B cell (primary cell): ENCODE measurements around the gene NCAPG2. TPM values are rescaled to one million over a fixed set of nuclear protein-coding genes. Genes with fewer than 3 reads are reported as not detected.

Experiments used
- ATAC-seq: fragments of 200-7000 bp; cut with Tn5 transposase; one replicate; pipeline ENCODE4 v1.10.0; 2021; ENCODE audit warnings: low read depth, mild to moderate bottlenecking, moderate number of reproducible peaks, moderate library complexity
- CTCF ChIA-PET: fragments of 350-600 bp; sonication (Branson Sonifier 250); formaldehyde crosslinking; loops from one replicate; lab custom pipeline; 2021; ENCODE audit warnings: antibody characterized with exemption, inconsistent platforms; lab: Charles Lee
- POLR2A ChIA-PET: fragments of 350-600 bp; sonication (Branson Sonifier 250); formaldehyde crosslinking; loops from one replicate; lab custom pipeline; 2021; ENCODE audit warnings: antibody characterized with exemption; lab: Charles Lee
- DNase-seq: peaks from one replicate; pipeline ENCODE4 v3.0.0; 2013
- H2AFZ ChIP-seq: 2 replicates; pipeline ENCODE4 v1.6.1; 2012; ENCODE audit warnings: mild to moderate bottlenecking, low read depth, low read length; ENCODE audit not compliant: insufficient read depth, poor library complexity, severe bottlenecking
- H3K27ac ChIP-seq, 2 donors: 1 replicate in 1 of 2; 2 replicates in 1 of 2; pipeline ENCODE4 v1.5.1; 2012 to 2013; ENCODE audit warnings: low read length in 2 of 2, mild to moderate bottlenecking in 2 of 2, moderate library complexity in 1 of 2
- H3K27me3 ChIP-seq, 4 experiments: fragments of 200-600 bp in 1 of 4; sonication (generic) in 1 of 4; replicated peaks in 1 of 4; 1 replicate in 2 of 4; 2 replicates in 2 of 4; pipeline versions ENCODE4 v1.6.1 to v1.7.0; 2013 to 2016; ENCODE audit warnings: low read length in 3 of 4, mild to moderate bottlenecking in 2 of 4, mixed read lengths in 1 of 4, moderate library complexity in 1 of 4; ENCODE audit not compliant: insufficient read depth in 4 of 4, control insufficient read depth in 3 of 4; ENCODE audit errors: control extremely low read depth in 1 of 4
- H3K36me3 ChIP-seq, 2 experiments: replicated peaks in 1 of 2; 1 replicate in 1 of 2; 2 replicates in 1 of 2; pipeline versions ENCODE4 v1.6.1 to v1.7.1; 2013; ENCODE audit warnings: low read length in 1 of 2; ENCODE audit not compliant: insufficient read depth in 2 of 2, control insufficient read depth in 1 of 2; ENCODE audit errors: control extremely low read depth in 1 of 2, extremely low read depth in 1 of 2
- H3K4me1 ChIP-seq, 2 donors: fragments of 200-600 bp in 1 of 2; sonication (generic) in 1 of 2; 1 replicate in 1 of 2; 2 replicates in 1 of 2; pipeline versions ENCODE4 v1.5.1 to v1.6.1; 2013 to 2017; ENCODE audit warnings: low read length in 2 of 2; ENCODE audit not compliant: control insufficient read depth in 2 of 2, insufficient read depth in 2 of 2
- H3K4me2 ChIP-seq: replicated peaks from 2 replicates; pipeline ENCODE3; 2012; ENCODE audit warnings: mild to moderate bottlenecking, low read depth, low read length; ENCODE audit not compliant: poor library complexity, severe bottlenecking
- H3K4me3 ChIP-seq, 5 experiments: fragments of 200-600 bp in 1 of 5; sonication (generic) in 1 of 5; 1 replicate in 3 of 5; 2 replicates in 2 of 5; pipeline versions ENCODE4 v1.5.1 to v1.7.0; 2011 to 2016; ENCODE audit warnings: low read length in 4 of 5, mild to moderate bottlenecking in 4 of 5, low read depth in 2 of 5, control low read depth in 1 of 5, moderate library complexity in 1 of 5; ENCODE audit not compliant: insufficient read depth in 1 of 5; ENCODE audit errors: control extremely low read depth in 1 of 5, extremely low read depth in 1 of 5
- H3K79me2 ChIP-seq: fragments of 200-600 bp; sonication (generic); one replicate; pipeline ENCODE4 v1.6.0; 2016; ENCODE audit warnings: low read length; ENCODE audit not compliant: control insufficient read depth, insufficient read depth
- H3K9ac ChIP-seq: fragments of 200-600 bp; sonication (generic); 2 replicates; pipeline ENCODE4 v1.6.1; 2017; ENCODE audit warnings: mild to moderate bottlenecking, low read length, moderate library complexity
- H3K9me3 ChIP-seq, 3 donors: one replicate each; pipeline versions ENCODE4 v1.6.1 to v1.7.1; 2013; ENCODE audit warnings: low read length in 2 of 3; ENCODE audit not compliant: control insufficient read depth in 2 of 3, insufficient read depth in 1 of 3; ENCODE audit errors: control extremely low read depth in 1 of 3
- H4K20me1 ChIP-seq: 2 replicates; pipeline ENCODE4 v1.6.0; 2012; ENCODE audit warnings: mild to moderate bottlenecking, low read length; ENCODE audit not compliant: insufficient read depth, control insufficient read depth, poor library complexity, severe bottlenecking
- H3K27ac Mint-ChIP-seq: one replicate; pipeline ENCODE4 v1.8.0; 2021; ENCODE audit warnings: mixed read lengths
- H3K27me3 Mint-ChIP-seq: one replicate; pipeline ENCODE4 v1.8.0; 2021; ENCODE audit warnings: mixed read lengths
- H3K4me1 Mint-ChIP-seq: one replicate; pipeline ENCODE4 v1.8.0; 2021; ENCODE audit warnings: mixed read lengths
- H3K4me3 Mint-ChIP-seq: one replicate; pipeline ENCODE4 v1.8.0; 2021; ENCODE audit warnings: mixed read lengths
- H3K9me3 Mint-ChIP-seq: one replicate; pipeline ENCODE4 v1.8.0; 2022; ENCODE audit warnings: mixed read lengths; ENCODE audit not compliant: insufficient read depth
- EZH2 ChIP-seq: IDR thresholded peaks from 2 replicates; pipeline ENCODE4 v1.6.1; 2012; ENCODE audit warnings: borderline replicate concordance, low read depth, mild to moderate bottlenecking, moderate library complexity, low read length; ENCODE audit not compliant: insufficient read depth, poor library complexity, severe bottlenecking
- WGBS: methylation state at CpG from one replicate; pipeline ENCODE4 v1.1.5; 2013; ENCODE audit warnings: missing lambda C conversion rate; ENCODE audit not compliant: insufficient coverage; 5-methylcytosine and 5-hydroxymethylcytosine counted together
- intact Hi-C: fragments of 100-400 bp; cut with micrococcal nuclease; formaldehyde crosslinking; loops from one replicate; pipeline ENCODE4 v1.10.0; 2022
- polyA plus RNA-seq: library from polyadenylated mRNA; depleted of rRNA; stranded (reverse); fragments of >200 nt; gene quantifications from 2 replicates; pipeline ENCODE4 v1.2.3, GENCODE V29; 2012
- total RNA-seq, 2 donors: library from RNA; stranded (reverse); fragments of 120-200 nt in 1 of 2; gene quantifications; 1 replicate in 1 of 2; 2 replicates in 1 of 2; pipeline versions ENCODE4 v1.2.3 to v1.2.4, GENCODE V29; 2013 to 2022
- TF ChIP-seq, protein P1 (sequence below): fragments of 200-600 bp; IDR thresholded peaks from one replicate; pipeline ENCODE4 v1.8.0; 2022; ENCODE audit warnings: antibody characterized with exemption, mild to moderate bottlenecking

NCAPG2 gene
- total and polyA plus RNA-seq, 2 donors (not counting 1 experiment from before 2014, with no cell fraction given) = 2.9 to 9.8 TPM

- no peak for ATAC-seq
- Histone ChIP-seq H3K79me2 (no peaks in the 10 kb centered on the region), H4K20me1 (no peaks in the 10 kb centered on the region), H3K4me2 (no peak overlapping the region), H3K27me3 (no peaks in the 10 kb centered on the region), H3K9me3 (no peaks in the 10 kb centered on the region), H2AFZ (no peak overlapping the region), H3K4me1 (no peaks in the 10 kb centered on the region), H3K36me3 (peaks cover 0 to 9% of the 10 kb centered on the region in 2 experiments), H3K27ac (no peak overlapping the region), H3K9ac (no peak overlapping the region), H3K4me3 (no peak overlapping the region)
- Mint-ChIP-seq H3K27me3 (no peaks in the 10 kb centered on the region), H3K4me3 (no peak overlapping the region), H3K27ac (no peak overlapping the region), H3K9me3 (no peaks in the 10 kb centered on the region), H3K4me1 (no peaks in the 10 kb centered on the region)
- TF ChIP-seq, protein P1, sequence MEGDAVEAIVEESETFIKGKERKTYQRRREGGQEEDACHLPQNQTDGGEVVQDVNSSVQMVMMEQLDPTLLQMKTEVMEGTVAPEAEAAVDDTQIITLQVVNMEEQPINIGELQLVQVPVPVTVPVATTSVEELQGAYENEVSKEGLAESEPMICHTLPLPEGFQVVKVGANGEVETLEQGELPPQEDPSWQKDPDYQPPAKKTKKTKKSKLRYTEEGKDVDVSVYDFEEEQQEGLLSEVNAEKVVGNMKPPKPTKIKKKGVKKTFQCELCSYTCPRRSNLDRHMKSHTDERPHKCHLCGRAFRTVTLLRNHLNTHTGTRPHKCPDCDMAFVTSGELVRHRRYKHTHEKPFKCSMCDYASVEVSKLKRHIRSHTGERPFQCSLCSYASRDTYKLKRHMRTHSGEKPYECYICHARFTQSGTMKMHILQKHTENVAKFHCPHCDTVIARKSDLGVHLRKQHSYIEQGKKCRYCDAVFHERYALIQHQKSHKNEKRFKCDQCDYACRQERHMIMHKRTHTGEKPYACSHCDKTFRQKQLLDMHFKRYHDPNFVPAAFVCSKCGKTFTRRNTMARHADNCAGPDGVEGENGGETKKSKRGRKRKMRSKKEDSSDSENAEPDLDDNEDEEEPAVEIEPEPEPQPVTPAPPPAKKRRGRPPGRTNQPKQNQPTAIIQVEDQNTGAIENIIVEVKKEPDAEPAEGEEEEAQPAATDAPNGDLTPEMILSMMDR = no peak
- TF ChIP-seq EZH2 = no peak
- ChIA-PET CTCF (no interaction called here), POLR2A (no interaction called here)
- DNase-seq = no peak
- 100% methylated on average over 3 of the region's 16 CpGs for WGBS
- intact Hi-C loops = no loop called here
Measured at GRCh38 chr7:158728911-158729645, 24.5 kb upstream of the NCAPG2 start.

DNA sequence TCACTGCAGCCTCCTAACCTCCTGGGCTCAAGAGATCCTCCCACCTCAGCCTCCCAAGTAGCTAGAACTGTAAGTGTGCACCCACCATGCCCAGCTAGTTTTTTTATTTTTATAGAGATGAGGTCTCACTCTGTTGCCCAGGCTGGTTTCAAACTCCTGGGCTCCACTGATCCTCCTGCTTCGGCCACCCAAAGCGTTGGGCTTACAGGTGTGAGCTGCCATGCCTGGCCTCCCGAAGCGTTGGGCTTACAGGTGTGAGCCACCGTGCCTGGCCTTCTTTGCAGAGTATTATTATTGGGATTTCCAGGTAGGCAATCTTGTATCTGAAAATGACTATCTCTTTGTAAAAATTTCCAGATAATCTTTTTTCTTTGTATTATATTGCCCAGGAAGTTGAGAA is 23.1 kb upstream of the NCAPG2 start:
- H2AFZ ChIP-seq = no peak overlapping the region
- ATAC-seq (no peak), DNase-seq (no peak)
- H4K20me1 ChIP-seq = no peaks in the 10 kb centered on the region
- H3K9me3 ChIP-seq = no peaks in the 10 kb centered on the region
- no peak overlapping the region for H3K4me3 ChIP-seq
- no peaks in the 10 kb centered on the region for H3K9me3 Mint-ChIP-seq
- ChIA-PET POLR2A (no interaction called here), CTCF (no interaction called here)
- peaks cover 0 to 5% of the 10 kb centered on the region in 2 experiments for H3K36me3 ChIP-seq
- 94% methylated on average over 2 of the region's 5 CpGs for WGBS
- H3K79me2 ChIP-seq = no peaks in the 10 kb centered on the region
- H3K4me1 Mint-ChIP-seq = no peaks in the 10 kb centered on the region
- H3K4me2 ChIP-seq = no peak overlapping the region
- H3K9ac ChIP-seq = no peak overlapping the region
- no peaks in the 10 kb centered on the region for H3K27me3 Mint-ChIP-seq
- H3K27ac Mint-ChIP-seq = no peak overlapping the region
- intact Hi-C loops = no loop called here
- H3K4me3 Mint-ChIP-seq = no peak overlapping the region
- no peaks in the 10 kb centered on the region for H3K4me1 ChIP-seq
- no peak for TF ChIP-seq EZH2
- TF ChIP-seq, protein P1 = no peak
- H3K27me3 ChIP-seq = no peaks in the 10 kb centered on the region
- no peak overlapping the region for H3K27ac ChIP-seq
